Mesendoderm (in vitro differentiated cells): ENCODE results near the gene KDM5A.

Experiments
- DNase-seq: peaks from one replicate; pipeline ENCODE4 v3.0.0; 2013
- H2AK5ac ChIP-seq: 2 replicates; pipeline ENCODE4 v1.6.1; 2013; ENCODE audit warnings: low read length, inconsistent platforms
- H2BK120ac ChIP-seq: 2 replicates; pipeline ENCODE4 v1.6.1; 2013; ENCODE audit warnings: low read depth, mild to moderate bottlenecking, low read length, moderate library complexity, mixed read lengths
- H2BK15ac ChIP-seq: replicated peaks from 2 replicates; pipeline ENCODE4 v1.6.1; 2013; ENCODE audit warnings: low read depth, mild to moderate bottlenecking, moderate library complexity
- H2BK5ac ChIP-seq: 2 replicates; pipeline ENCODE4 v1.6.1; 2013; ENCODE audit warnings: low read length, inconsistent platforms
- H3K18ac ChIP-seq: 2 replicates; pipeline ENCODE4 v1.6.1; 2013; ENCODE audit warnings: mild to moderate bottlenecking, low read length, mixed read lengths
- H3K23ac ChIP-seq: one replicate; pipeline ENCODE4 v1.6.1; 2013; ENCODE audit warnings: low read length
- H3K27ac ChIP-seq: 2 replicates; pipeline ENCODE4 v1.5.1; 2013; ENCODE audit warnings: low read depth, mild to moderate bottlenecking, inconsistent platforms, low read length, moderate library complexity
- H3K27me3 ChIP-seq: 2 replicates; pipeline ENCODE4 v1.6.1; 2013; ENCODE audit warnings: low read length, control low read depth, mild to moderate bottlenecking, inconsistent platforms; ENCODE audit not compliant: insufficient read depth, poor library complexity
- H3K36me3 ChIP-seq: 2 replicates; pipeline ENCODE4 v1.6.1; 2013; ENCODE audit warnings: low read length, inconsistent platforms; ENCODE audit not compliant: control insufficient read depth, insufficient read depth
- H3K4ac ChIP-seq: one replicate; pipeline ENCODE4 v1.6.1; 2013; ENCODE audit warnings: low read depth, mild to moderate bottlenecking, low read length, moderate library complexity
- H3K4me1 ChIP-seq: 2 replicates; pipeline ENCODE4 v1.6.1; 2013; ENCODE audit warnings: low read depth, low read length, inconsistent platforms; ENCODE audit not compliant: control insufficient read depth
- H3K4me2 ChIP-seq: 2 replicates; pipeline ENCODE4 v1.6.1; 2013; ENCODE audit warnings: low read length
- H3K4me3 ChIP-seq: 2 replicates; pipeline ENCODE4 v1.5.1; 2013; ENCODE audit warnings: mild to moderate bottlenecking, low read length
- H3K56ac ChIP-seq: one replicate; pipeline ENCODE4 v1.6.1; 2013; ENCODE audit warnings: low read length
- H3K79me1 ChIP-seq: 2 replicates; pipeline ENCODE4 v1.6.1; 2013; ENCODE audit warnings: low read length, inconsistent platforms
- H3K79me2 ChIP-seq: 2 replicates; pipeline ENCODE4 v1.6.1; 2013; ENCODE audit warnings: mild to moderate bottlenecking, low read length; ENCODE audit not compliant: control insufficient read depth, insufficient read depth
- H3K9ac ChIP-seq: 2 replicates; pipeline ENCODE4 v1.6.1; 2013; ENCODE audit warnings: low read length, inconsistent platforms
- H4K5ac ChIP-seq: one replicate; pipeline ENCODE4 v1.6.1; 2013; ENCODE audit warnings: low read length
- H4K8ac ChIP-seq: one replicate; pipeline ENCODE4 v1.6.1; 2013; ENCODE audit warnings: low read depth, mild to moderate bottlenecking, control low read depth, low read length, moderate library complexity
- WGBS: extraction: QIAGEN DNeasy Blood & Tissue Kit; methylation state at CpG from one replicate; pipeline ENCODE4 v1.1.7; 2013; ENCODE audit warnings: low lambda C conversion rate, missing lambda C conversion rate; ENCODE audit not compliant: insufficient coverage; ENCODE audit errors: extremely low coverage; 5-methylcytosine and 5-hydroxymethylcytosine counted together

KDM5A gene

GRCh38 chr12:332581-333205 lies 56.4 kb downstream of the KDM5A start:
- Histone ChIP-seq H3K4me2 (no peak overlapping the region), H4K5ac (no peak overlapping the region), H2BK5ac (no peak overlapping the region), H4K8ac (no peak overlapping the region), H2BK15ac (no peak overlapping the region), H3K79me2 (no peaks in the 10 kb centered on the region), H3K4me3 (no peak overlapping the region), H3K9ac (no peak overlapping the region), H3K27me3 (no peaks in the 10 kb centered on the region), H3K4ac (no peak overlapping the region), H3K18ac (no peak overlapping the region), H3K56ac (no peak overlapping the region), H3K4me1 (no peaks in the 10 kb centered on the region), H3K79me1 (no peaks in the 10 kb centered on the region), H2AK5ac (no peak overlapping the region), H3K36me3 (peaks cover 3% of the 10 kb centered on the region), H3K23ac (no peak overlapping the region), H3K27ac (no peak overlapping the region), H2BK120ac (no peak overlapping the region)
- DNase-seq, result no peak
- no CpG with 5 or more reads among the region's 2 CpGs for WGBS

GRCh38 chr12:331287-331686 lies 57.8 kb downstream of the KDM5A start:
- no peak overlapping the region for H4K8ac ChIP-seq
- H3K9ac ChIP-seq, result no peak overlapping the region
- no peak overlapping the region for H4K5ac ChIP-seq
- H3K79me1 ChIP-seq, result no peaks in the 10 kb centered on the region
- H3K4me3 ChIP-seq, result no peak overlapping the region
- H3K4me1 ChIP-seq, result no peaks in the 10 kb centered on the region
- no CpG with 5 or more reads among the region's 1 CpG for WGBS
- H3K4ac ChIP-seq, result no peak overlapping the region
- no peaks in the 10 kb centered on the region for H3K27me3 ChIP-seq
- no peak overlapping the region for H3K18ac ChIP-seq
- H3K36me3 ChIP-seq, result peaks cover 3% of the 10 kb centered on the region
- no peak overlapping the region for H2BK15ac ChIP-seq
- no peak overlapping the region for H2BK5ac ChIP-seq
- no peaks in the 10 kb centered on the region for H3K79me2 ChIP-seq
- H3K27ac ChIP-seq, result no peak overlapping the region
- no peak overlapping the region for H3K4me2 ChIP-seq
- no peak for DNase-seq
- H3K56ac ChIP-seq, result no peak overlapping the region
- no peak overlapping the region for H3K23ac ChIP-seq
- no peak overlapping the region for H2BK120ac ChIP-seq
- no peak overlapping the region for H2AK5ac ChIP-seq

- Histone ChIP-seq H3K4ac (no peak overlapping the region), H2AK5ac (no peak overlapping the region), H3K4me3 (no peak overlapping the region), H3K27ac (no peak overlapping the region), H3K9ac (no peak overlapping the region), H3K18ac (no peak overlapping the region), H2BK15ac (no peak overlapping the region), H3K4me2 (no peak overlapping the region), H3K79me2 (no peaks in the 10 kb centered on the region), H3K56ac (no peak overlapping the region), H4K5ac (no peak overlapping the region), H2BK120ac (no peak overlapping the region), H3K79me1 (no peaks in the 10 kb centered on the region), H3K23ac (no peak overlapping the region), H3K36me3 (no peaks in the 10 kb centered on the region), H4K8ac (no peak overlapping the region), H2BK5ac (no peak overlapping the region), H3K27me3 (no peaks in the 10 kb centered on the region), H3K4me1 (no peaks in the 10 kb centered on the region)
- no peak for DNase-seq
- WGBS, result no CpG with 5 or more reads among the region's 6 CpGs
These were observed 63.2 kb downstream of the KDM5A start for GRCh38 chr12:325906-326305.

DNA sequence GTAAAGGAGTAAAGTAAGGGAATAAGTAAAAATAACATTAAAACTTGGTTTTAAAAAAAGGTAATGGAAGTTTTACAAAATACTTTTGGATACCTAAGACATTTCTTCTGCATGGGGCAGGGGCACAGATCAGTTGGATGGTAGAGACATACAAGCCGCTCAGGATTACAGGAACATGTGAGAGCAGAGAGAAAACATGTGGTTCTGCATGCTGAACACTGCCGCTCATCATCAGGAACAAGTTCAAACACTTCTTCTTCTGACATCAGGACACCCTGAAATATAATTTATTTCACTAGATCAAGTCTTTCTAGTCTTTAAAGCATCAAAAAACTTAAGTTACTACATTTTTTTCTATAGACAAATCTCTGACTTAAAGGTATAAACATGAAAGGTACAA lies 65.6 kb downstream of the KDM5A start:
- H3K9ac ChIP-seq, result no peak overlapping the region
- no peak overlapping the region for H2BK15ac ChIP-seq
- peaks cover 3% of the 10 kb centered on the region for H3K36me3 ChIP-seq
- H3K23ac ChIP-seq, result no peak overlapping the region
- H3K27ac ChIP-seq, result no peak overlapping the region
- H3K27me3 ChIP-seq, result no peaks in the 10 kb centered on the region
- H3K4me2 ChIP-seq, result no peak overlapping the region
- no peak overlapping the region for H2AK5ac ChIP-seq
- no peak overlapping the region for H2BK5ac ChIP-seq
- no peak overlapping the region for H3K4me3 ChIP-seq
- no peaks in the 10 kb centered on the region for H3K4me1 ChIP-seq
- no peak overlapping the region for H4K8ac ChIP-seq
- no peak overlapping the region for H3K4ac ChIP-seq
- no CpG with 5 or more reads among the region's 2 CpGs for WGBS
- H2BK120ac ChIP-seq, result no peak overlapping the region
- no peaks in the 10 kb centered on the region for H3K79me1 ChIP-seq
- DNase-seq, result no peak
- no peaks in the 10 kb centered on the region for H3K79me2 ChIP-seq
- no peak overlapping the region for H4K5ac ChIP-seq
- H3K18ac ChIP-seq, result no peak overlapping the region
- H3K56ac ChIP-seq, result no peak overlapping the region

- no peak overlapping the region for H3K4me2 ChIP-seq
- H3K56ac ChIP-seq, result no peak overlapping the region
- H3K4ac ChIP-seq, result no peak overlapping the region
- no peak overlapping the region for H2BK15ac ChIP-seq
- no peak overlapping the region for H2AK5ac ChIP-seq
- no peak overlapping the region for H3K27ac ChIP-seq
- no peak overlapping the region for H2BK120ac ChIP-seq
- peaks cover 8% of the 10 kb centered on the region for H3K36me3 ChIP-seq
- no peak overlapping the region for H3K9ac ChIP-seq
- H4K8ac ChIP-seq, result no peak overlapping the region
- H4K5ac ChIP-seq, result no peak overlapping the region
- no CpG with 5 or more reads among the region's 1 CpG for WGBS
- no peak overlapping the region for H2BK5ac ChIP-seq
- no peak overlapping the region for H3K23ac ChIP-seq
- no peaks in the 10 kb centered on the region for H3K79me1 ChIP-seq
- H3K18ac ChIP-seq, result no peak overlapping the region
- no peaks in the 10 kb centered on the region for H3K79me2 ChIP-seq
- no peaks in the 10 kb centered on the region for H3K4me1 ChIP-seq
- no peaks in the 10 kb centered on the region for H3K27me3 ChIP-seq
- no peak overlapping the region for H3K4me3 ChIP-seq
- no peak for DNase-seq
These were observed 67.4 kb downstream of the KDM5A start for GRCh38 chr12:321606-322326.
